ENCODE results near the gene RAB22A.
"Not testable (repeated sequence)": the region's sequence is repeated elsewhere in the genome, so short reads cannot be mapped to it uniquely, and the experiment has no call there.

Gene RAB22A

DNA sequence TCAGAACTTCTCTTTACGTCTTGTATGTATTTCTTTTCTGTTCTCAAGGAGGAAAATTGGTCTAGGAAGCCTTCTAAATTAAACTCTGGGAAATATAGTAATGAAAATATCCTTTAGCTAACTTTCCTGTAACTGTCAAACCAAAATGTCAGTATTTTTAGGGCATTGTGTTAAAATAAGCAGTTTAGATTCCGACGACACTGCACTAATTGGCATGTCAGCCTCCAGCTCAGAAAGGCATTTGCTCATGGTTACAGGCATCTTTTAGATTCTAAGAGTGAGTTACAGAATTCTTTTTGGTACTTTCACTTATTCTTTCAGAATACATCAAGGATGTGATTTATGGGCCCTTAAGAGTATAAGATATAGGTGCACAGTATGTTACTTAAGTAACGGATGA lies 53.5 kb downstream of the RAB22A start:
- Histone ChIP-seq H3K9ac (no peak overlapping the region), H3K36me3 (ENCODE audit: insufficient read depth) (no peaks in the 10 kb centered on the region), H3K4me1 (ENCODE audit: low read depth, poor library complexity, severe bottlenecking) (no peaks in the 10 kb centered on the region), H3K4me2 (no peak overlapping the region), H2AFZ (ENCODE audit: low read depth) (no peak overlapping the region), H3K4me3 (IDR thresholded peaks at IDR 0.05; ENCODE audit: insufficient read depth, low read depth, low read length) (no peak overlapping the region), H4K20me1 (ENCODE audit: insufficient read depth) (no peaks in the 10 kb centered on the region), H3K27ac (no peak overlapping the region), H3K27me3 (ENCODE audit: insufficient read depth, low read depth) (no peaks in the 10 kb centered on the region; the same call in 1 of the 2 replicates), H3K79me2 (ENCODE audit: insufficient read depth, low read depth) (no peaks in the 10 kb centered on the region)
- TF ChIP-seq, protein P1, sequence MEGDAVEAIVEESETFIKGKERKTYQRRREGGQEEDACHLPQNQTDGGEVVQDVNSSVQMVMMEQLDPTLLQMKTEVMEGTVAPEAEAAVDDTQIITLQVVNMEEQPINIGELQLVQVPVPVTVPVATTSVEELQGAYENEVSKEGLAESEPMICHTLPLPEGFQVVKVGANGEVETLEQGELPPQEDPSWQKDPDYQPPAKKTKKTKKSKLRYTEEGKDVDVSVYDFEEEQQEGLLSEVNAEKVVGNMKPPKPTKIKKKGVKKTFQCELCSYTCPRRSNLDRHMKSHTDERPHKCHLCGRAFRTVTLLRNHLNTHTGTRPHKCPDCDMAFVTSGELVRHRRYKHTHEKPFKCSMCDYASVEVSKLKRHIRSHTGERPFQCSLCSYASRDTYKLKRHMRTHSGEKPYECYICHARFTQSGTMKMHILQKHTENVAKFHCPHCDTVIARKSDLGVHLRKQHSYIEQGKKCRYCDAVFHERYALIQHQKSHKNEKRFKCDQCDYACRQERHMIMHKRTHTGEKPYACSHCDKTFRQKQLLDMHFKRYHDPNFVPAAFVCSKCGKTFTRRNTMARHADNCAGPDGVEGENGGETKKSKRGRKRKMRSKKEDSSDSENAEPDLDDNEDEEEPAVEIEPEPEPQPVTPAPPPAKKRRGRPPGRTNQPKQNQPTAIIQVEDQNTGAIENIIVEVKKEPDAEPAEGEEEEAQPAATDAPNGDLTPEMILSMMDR (conservative IDR thresholded peaks at IDR 0.05; ENCODE audit: low read depth, low read length) = no peak

DNA sequence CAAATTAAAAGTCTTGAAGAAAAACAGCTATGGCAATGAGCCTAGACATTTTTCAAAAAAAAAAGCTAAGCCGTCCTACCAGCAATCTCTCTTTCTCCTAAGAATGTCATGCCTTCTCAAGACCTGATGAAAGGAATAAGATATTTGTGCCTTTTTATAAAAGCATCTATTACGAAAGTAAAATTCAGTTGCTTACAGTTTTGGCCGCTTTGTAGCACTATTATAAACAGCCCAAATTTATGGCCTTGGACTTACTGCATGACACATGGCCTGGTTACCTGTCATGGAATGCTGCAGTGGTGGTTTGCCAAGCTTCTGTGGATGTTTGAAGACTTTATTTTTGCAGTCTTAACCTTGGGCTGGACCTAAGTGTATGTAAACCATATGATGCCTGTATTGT lies 57.4 kb downstream of the RAB22A start:
- TF ChIP-seq, protein P1 (conservative IDR thresholded peaks at IDR 0.05; ENCODE audit: low read depth, low read length) = no peak
- Histone ChIP-seq H3K4me1 (ENCODE audit: low read depth, poor library complexity, severe bottlenecking) (no peaks in the 10 kb centered on the region), H3K27me3 (ENCODE audit: insufficient read depth, low read depth) (no peaks in the 10 kb centered on the region), H2AFZ (ENCODE audit: low read depth) (no peak overlapping the region), H3K36me3 (ENCODE audit: insufficient read depth) (no peaks in the 10 kb centered on the region), H3K4me2 (no peak overlapping the region), H3K9ac (no peak overlapping the region), H4K20me1 (ENCODE audit: insufficient read depth) (no peaks in the 10 kb centered on the region), H3K79me2 (ENCODE audit: insufficient read depth, low read depth) (no peaks in the 10 kb centered on the region), H3K27ac (no peak overlapping the region), H3K4me3 (IDR thresholded peaks at IDR 0.05; ENCODE audit: insufficient read depth, low read depth, low read length) (no peak overlapping the region)

DNA sequence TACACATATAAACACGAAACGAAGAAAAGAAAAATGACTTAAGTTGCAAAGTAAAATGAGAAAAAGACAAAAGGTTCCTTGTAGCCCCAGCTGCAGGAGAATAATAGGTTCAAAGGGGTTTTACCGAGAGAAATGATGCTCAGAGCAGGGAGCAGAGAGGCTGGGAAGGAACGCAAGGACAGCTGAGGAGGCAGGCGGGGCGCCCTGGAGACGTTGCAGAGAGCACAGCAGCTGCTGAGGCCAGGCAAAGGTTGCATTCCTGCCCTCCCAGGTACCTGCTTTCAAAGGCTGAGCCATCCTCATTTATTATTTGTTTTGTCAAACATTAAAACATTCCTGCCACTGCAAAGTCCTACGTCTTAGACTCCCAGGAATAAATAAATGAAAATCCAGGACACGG lies 63.3 kb downstream of the RAB22A start:
- H3K4me3 ChIP-seq (IDR thresholded peaks at IDR 0.05; ENCODE audit: insufficient read depth, low read depth, low read length) = no peak overlapping the region
- no peak overlapping the region for H3K9ac ChIP-seq
- H3K79me2 ChIP-seq (ENCODE audit: insufficient read depth, low read depth) = no peaks in the 10 kb centered on the region
- H3K36me3 ChIP-seq (ENCODE audit: insufficient read depth) = no peaks in the 10 kb centered on the region
- no peaks in the 10 kb centered on the region for H4K20me1 ChIP-seq (ENCODE audit: insufficient read depth)
- H3K27ac ChIP-seq = no peak overlapping the region
- TF ChIP-seq, protein P1 (conservative IDR thresholded peaks at IDR 0.05; ENCODE audit: low read depth, low read length) = no peak
- no peaks in the 10 kb centered on the region for H3K27me3 ChIP-seq (ENCODE audit: insufficient read depth, low read depth)
- H3K4me2 ChIP-seq = no peak overlapping the region
- no peaks in the 10 kb centered on the region for H3K4me1 ChIP-seq (ENCODE audit: low read depth, poor library complexity, severe bottlenecking)
- H2AFZ ChIP-seq (ENCODE audit: low read depth) = no peak overlapping the region

DNA sequence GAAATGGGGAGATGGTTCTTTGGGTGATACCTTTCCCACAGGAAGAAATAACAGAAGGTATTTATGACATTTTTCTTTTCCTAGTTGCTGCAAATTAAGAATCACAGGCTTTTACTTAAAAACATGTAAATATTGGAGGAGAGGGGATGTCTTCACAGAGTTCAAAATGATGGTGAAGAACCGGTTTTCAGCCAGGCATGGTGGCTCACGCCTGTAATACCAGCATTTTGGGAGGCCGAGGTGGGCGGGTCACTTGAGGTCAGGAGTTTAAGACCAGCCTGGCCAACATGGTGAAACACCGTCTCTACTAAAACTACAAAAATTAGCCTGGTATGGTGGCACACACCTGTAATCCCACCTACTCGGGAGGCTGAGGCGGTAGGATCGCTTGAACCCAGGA lies 63.8 kb downstream of the RAB22A start:
- not testable (repeated sequence) for H3K36me3 ChIP-seq (ENCODE audit: insufficient read depth); H3K79me2 ChIP-seq (ENCODE audit: insufficient read depth, low read depth); H3K27me3 ChIP-seq (ENCODE audit: insufficient read depth, low read depth); H3K4me3 ChIP-seq (IDR thresholded peaks at IDR 0.05; ENCODE audit: insufficient read depth, low read depth, low read length); H2AFZ ChIP-seq (ENCODE audit: low read depth); H3K4me2 ChIP-seq; H3K9ac ChIP-seq; H4K20me1 ChIP-seq (ENCODE audit: insufficient read depth); H3K27ac ChIP-seq; H3K4me1 ChIP-seq (ENCODE audit: low read depth, poor library complexity, severe bottlenecking)

DNA sequence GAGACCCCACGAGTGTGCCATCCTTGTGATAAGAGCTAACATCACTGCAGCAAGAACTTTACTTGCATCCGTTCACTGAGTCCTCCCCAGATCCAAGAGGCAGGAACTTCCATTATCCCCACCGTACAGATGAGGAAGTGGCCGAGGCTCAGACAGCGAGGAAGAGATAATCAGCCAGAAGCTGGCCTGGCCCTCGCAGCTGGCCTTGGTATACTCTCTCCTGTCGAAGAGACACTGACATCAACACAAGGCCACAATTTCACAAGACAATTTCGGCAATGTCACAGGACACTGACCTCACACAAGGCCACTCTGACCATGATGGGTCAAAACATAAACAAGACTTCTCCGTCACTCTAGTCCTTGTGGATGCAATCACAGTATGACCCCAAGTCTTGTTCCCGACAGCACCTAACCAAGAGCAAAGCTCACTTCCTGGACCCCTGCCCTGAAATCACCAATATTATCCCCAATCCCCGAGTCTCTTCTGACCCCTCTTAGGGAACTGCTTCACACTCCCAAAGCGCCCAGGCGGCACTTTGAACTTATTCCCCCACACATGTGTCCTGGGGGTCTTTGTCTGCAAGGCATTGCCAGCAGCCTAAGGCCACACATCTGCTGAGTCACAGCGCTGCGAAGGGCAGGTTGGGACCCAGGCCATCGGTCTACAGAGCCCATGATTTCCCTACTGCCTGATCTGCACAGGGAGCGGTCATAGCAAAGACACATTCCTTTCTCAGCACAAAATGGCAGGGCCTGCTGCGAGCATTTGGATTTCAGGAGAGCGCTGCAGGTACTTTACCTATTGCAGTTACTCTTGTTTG lies 64.7 kb downstream of the RAB22A start:
- no peaks in the 10 kb centered on the region for H3K79me2 ChIP-seq (ENCODE audit: insufficient read depth, low read depth)
- no peaks in the 10 kb centered on the region for H4K20me1 ChIP-seq (ENCODE audit: insufficient read depth)
- TF ChIP-seq, protein P1 (conservative IDR thresholded peaks at IDR 0.05; ENCODE audit: low read depth, low read length) = no peak
- no peaks in the 10 kb centered on the region for H3K36me3 ChIP-seq (ENCODE audit: insufficient read depth)
- H3K4me1 ChIP-seq (ENCODE audit: low read depth, poor library complexity, severe bottlenecking) = no peaks in the 10 kb centered on the region
- H3K4me2 ChIP-seq = no peak overlapping the region
- H2AFZ ChIP-seq (ENCODE audit: low read depth) = no peak overlapping the region
- no peak overlapping the region for H3K9ac ChIP-seq
- no peak overlapping the region for H3K27ac ChIP-seq
- no peak overlapping the region for H3K4me3 ChIP-seq (IDR thresholded peaks at IDR 0.05; ENCODE audit: insufficient read depth, low read depth, low read length)
- no peaks in the 10 kb centered on the region for H3K27me3 ChIP-seq (ENCODE audit: insufficient read depth, low read depth)

All from KMS-11 (cell line).